Suprapubic skin (tissue), 4 donors: ENCODE results near the gene GOLT1A. TPM values are rescaled to one million over a fixed set of nuclear protein-coding genes. Genes with fewer than 3 reads are reported as not detected.
A peak's percentile ranks its signal among the peaks of the same experiment; 100 is the strongest.

Source experiments
- DNase-seq, 2 donors: peaks; one replicate each; pipeline ENCODE4 v3.0.0-alpha.2; 2019; ENCODE audit warnings: low spot score in 2 of 2
- H3K27ac ChIP-seq: fragments of 200-600 bp; sonication (generic); one replicate; pipeline ENCODE4 v1.5.1; 2019
- H3K27me3 ChIP-seq: fragments of 200-600 bp; sonication (generic); one replicate; pipeline ENCODE4 v1.5.1; 2019
- H3K36me3 ChIP-seq: fragments of 200-600 bp; sonication (generic); one replicate; pipeline ENCODE4 v1.5.1; 2019
- H3K4me1 ChIP-seq: fragments of 200-600 bp; sonication (generic); one replicate; pipeline ENCODE4 v1.5.1; 2019
- H3K4me3 ChIP-seq: fragments of 200-600 bp; sonication (generic); one replicate; pipeline ENCODE4 v1.5.1; 2019; ENCODE audit warnings: mild to moderate bottlenecking
- H3K9me3 ChIP-seq: fragments of 200-600 bp; sonication (generic); one replicate; pipeline ENCODE4 v1.5.1; 2019
- CTCF ChIP-seq, 2 donors: fragments of 200-600 bp in 1 of 2; fragments of 450-650 bp in 1 of 2; sonication (generic) in 1 of 2; IDR thresholded peaks; one replicate each; pipeline ENCODE4 v1.5.1; 2016 to 2019; ENCODE audit warnings: antibody characterized with exemption in 2 of 2, mild to moderate bottlenecking in 1 of 2, moderate library complexity in 1 of 2
- EP300 ChIP-seq: sonication (generic); formaldehyde crosslinking; IDR thresholded peaks from one replicate; pipeline ENCODE4 v1.6.1; 2017; ENCODE audit warnings: antibody characterized with exemption
- POLR2A ChIP-seq, 2 donors: fragments of 450-650 bp; IDR thresholded peaks; one replicate each; pipeline ENCODE4 v1.6.1; 2017; ENCODE audit warnings: antibody characterized with exemption in 2 of 2, mild to moderate bottlenecking in 2 of 2, moderate library complexity in 2 of 2
- POLR2AphosphoS5 ChIP-seq, 3 donors: sonication (generic); formaldehyde crosslinking; IDR thresholded peaks; one replicate each; pipeline ENCODE4 v1.6.1; 2017; ENCODE audit warnings: antibody characterized with exemption in 3 of 3
- WGBS: methylation state at CpG from one replicate; pipeline ENCODE4 v1.1.5; 2018; 5-methylcytosine and 5-hydroxymethylcytosine counted together
- total RNA-seq, 4 donors: library from RNA; depleted of rRNA; stranded (reverse); fragments of >200 nt; gene quantifications; one replicate each; pipeline ENCODE4 v1.1.0, GENCODE V29; 2016

GOLT1A gene
- total RNA-seq, 4 donors from 2014 or later, result not detected

GRCh38 chr1:204198348-204199340 is 15.1 kb downstream of the GOLT1A start:
- Histone ChIP-seq H3K36me3 (no peaks in the 10 kb centered on the region), H3K27ac (no peak overlapping the region), H3K27me3 (no peaks in the 10 kb centered on the region), H3K9me3 (no peaks in the 10 kb centered on the region), H3K4me3 (no peak overlapping the region), H3K4me1 (peaks cover 6% of the 10 kb centered on the region)
- TF ChIP-seq EP300, result no peak
- no peak for TF ChIP-seq POLR2AphosphoS5 (IDR thresholded peaks at IDR 0.05)
- TF ChIP-seq POLR2A (IDR thresholded peaks at IDR 0.05), result no peak
- no peak for TF ChIP-seq CTCF (IDR thresholded peaks at IDR 0.05)
- 51% methylated on average over 12 of the region's 18 CpGs for WGBS
- DNase-seq, result peak in 1 of 2 donors; percentile 49

- H3K27me3 ChIP-seq, result peaks cover 3% of the 10 kb centered on the region
- peaks cover 6% of the 10 kb centered on the region for H3K4me1 ChIP-seq
- TF ChIP-seq POLR2AphosphoS5 (IDR thresholded peaks at IDR 0.05) (no peak), POLR2A (IDR thresholded peaks at IDR 0.05) (no peak), EP300 (no peak), CTCF (IDR thresholded peaks at IDR 0.05) (no peak)
- no peaks in the 10 kb centered on the region for H3K9me3 ChIP-seq
- H3K27ac ChIP-seq, result no peak overlapping the region
- no peak for DNase-seq
- no peak overlapping the region for H3K4me3 ChIP-seq
- H3K36me3 ChIP-seq, result no peaks in the 10 kb centered on the region
- 79% methylated on average over 5 of the region's 5 CpGs for WGBS
Observed at GRCh38 chr1:204197068-204197467, 16.7 kb downstream of the GOLT1A start.

- H3K27me3 ChIP-seq, result peaks cover 3% of the 10 kb centered on the region
- H3K9me3 ChIP-seq, result no peaks in the 10 kb centered on the region
- no peak within 1 kb of the TSS for H3K27ac ChIP-seq
- WGBS, result 46% methylated on average over 13 of the region's 18 CpGs
- no peaks in the 10 kb centered on the region for H3K36me3 ChIP-seq
- no peak for TF ChIP-seq CTCF (IDR thresholded peaks at IDR 0.05)
- no peak for TF ChIP-seq POLR2AphosphoS5 (IDR thresholded peaks at IDR 0.05)
- TF ChIP-seq EP300, result no peak
- TF ChIP-seq POLR2A (IDR thresholded peaks at IDR 0.05), result no peak
- peaks cover 6% of the 10 kb centered on the region for H3K4me1 ChIP-seq
- peak in 1 of 2 donors; percentile 62 for DNase-seq
- H3K4me3 ChIP-seq, result no peak within 1 kb of the TSS
Observed at GRCh38 chr1:204196068-204196795, 17.6 kb downstream of the GOLT1A start, which contains the start of gene KISS1. Gene KISS1, minus strand, starts transcription at chr1:204196491. Its CDS starts 3,615 bp downstream, at chr1:204192876.

GRCh38 chr1:204194771-204195170 is 19.0 kb downstream of the GOLT1A start:
- H3K4me1 ChIP-seq, result peaks cover 20% of the 10 kb centered on the region
- H3K4me3 ChIP-seq, result no peak overlapping the region
- H3K9me3 ChIP-seq, result no peaks in the 10 kb centered on the region
- H3K36me3 ChIP-seq, result no peaks in the 10 kb centered on the region
- peaks cover 3% of the 10 kb centered on the region for H3K27me3 ChIP-seq
- H3K27ac ChIP-seq, result no peak overlapping the region
- 74% methylated on average over 7 of the region's 7 CpGs for WGBS
- no peak for TF ChIP-seq EP300
- no peak for TF ChIP-seq POLR2AphosphoS5 (IDR thresholded peaks at IDR 0.05)
- no peak for TF ChIP-seq POLR2A (IDR thresholded peaks at IDR 0.05)
- TF ChIP-seq CTCF (IDR thresholded peaks at IDR 0.05), result no peak
- DNase-seq, result no peak

- no peak overlapping the region for H3K27ac ChIP-seq
Observed at GRCh38 chr1:204194080-204194479, 19.7 kb downstream of the GOLT1A start.

More at GRCh38 chr1:204194080-204194479, 19.7 kb downstream of the GOLT1A start:
- DNase-seq, result no peak
- Histone ChIP-seq H3K4me1 (peaks cover 20% of the 10 kb centered on the region), H3K36me3 (no peaks in the 10 kb centered on the region), H3K27me3 (peaks cover 6% of the 10 kb centered on the region), H3K9me3 (no peaks in the 10 kb centered on the region), H3K4me3 (no peak overlapping the region)
- 71% methylated on average over 2 of the region's 2 CpGs for WGBS
- no peak for TF ChIP-seq CTCF (IDR thresholded peaks at IDR 0.05)
- TF ChIP-seq POLR2AphosphoS5 (IDR thresholded peaks at IDR 0.05), result no peak
- TF ChIP-seq EP300, result no peak
- TF ChIP-seq POLR2A (IDR thresholded peaks at IDR 0.05), result no peak
